Spinal cord (tissue), 10 donors: Measurements from ENCODE around the gene ACOT6. TPM values are rescaled to one million over a fixed set of nuclear protein-coding genes. Genes with fewer than 3 reads are reported as not detected.
"Not testable (repeated sequence)": the region's sequence is repeated elsewhere in the genome, so short reads cannot be mapped to it uniquely, and the experiment has no call there.

ENCODE experiments used
- DNase-seq, 6 donors: peaks; one replicate each; pipeline versions ENCODE4 v3.0.0 to v3.0.0-alpha.2; 2013 to 2015; ENCODE audit warnings: low spot score in 6 of 6, low read depth in 4 of 6
- H3K27ac ChIP-seq: one replicate; pipeline ENCODE4 v1.5.1; 2013; ENCODE audit warnings: low read depth, low read length, control low read depth
- H3K27me3 ChIP-seq: one replicate; pipeline ENCODE4 v1.6.1; 2013; ENCODE audit warnings: low read length; ENCODE audit not compliant: control insufficient read depth, insufficient read depth
- H3K36me3 ChIP-seq: one replicate; pipeline ENCODE4 v1.6.1; 2013; ENCODE audit warnings: low read length; ENCODE audit not compliant: control insufficient read depth, insufficient read depth
- H3K4me1 ChIP-seq: one replicate; pipeline ENCODE4 v1.6.1; 2013; ENCODE audit warnings: low read length; ENCODE audit not compliant: control insufficient read depth, insufficient read depth
- H3K4me3 ChIP-seq: one replicate; pipeline ENCODE4 v1.5.1; 2013; ENCODE audit warnings: low read depth, low read length, control low read depth
- H3K9me3 ChIP-seq: one replicate; pipeline ENCODE4 v1.6.1; 2013; ENCODE audit warnings: low read length; ENCODE audit not compliant: control insufficient read depth, insufficient read depth
- WGBS: methylation state at CpG from one replicate; pipeline ENCODE4 v1.1.5; 2013; ENCODE audit warnings: missing lambda C conversion rate; ENCODE audit not compliant: insufficient coverage; 5-methylcytosine and 5-hydroxymethylcytosine counted together
- polyA plus RNA-seq, 2 donors: library from polyadenylated mRNA; unstranded; fragments of 120-200 nt; gene quantifications; one replicate each; pipeline ENCODE4 v1.2.1, GENCODE V29; 2013; ENCODE audit not compliant: insufficient read length in 2 of 2
- total RNA-seq, 2 donors: library from RNA; depleted of rRNA in 1 of 2; stranded (reverse); fragments of 120-200 nt in 1 of 2; fragments of >200 nt in 1 of 2; gene quantifications; one replicate each; pipeline versions ENCODE4 v1.2.3 to v1.2.4, GENCODE V29; 2013 to 2014
- donor health status: healthy.

The ACOT6 gene
- total and polyA plus RNA-seq, 4 donors, result 0.11 to 1.3 (median 0.24) TPM; not detected in 1

GRCh38 chr14:73619524-73619923 lies 7.2 kb downstream of the ACOT6 start:
- WGBS, result no CpG with 5 or more reads among the region's 1 CpG
- Histone ChIP-seq H3K36me3 (no peaks in the 10 kb centered on the region), H3K4me3 (no peak overlapping the region), H3K27me3 (no peaks in the 10 kb centered on the region), H3K27ac (no peak overlapping the region), H3K4me1 (no peaks in the 10 kb centered on the region), H3K9me3 (no peaks in the 10 kb centered on the region)
- DNase-seq, result no peak

- H3K27ac ChIP-seq, result no peak overlapping the region
- 88% methylated on average over 10 of the region's 10 CpGs for WGBS
- no peak overlapping the region for H3K4me3 ChIP-seq
- H3K4me1 ChIP-seq, result no peaks in the 10 kb centered on the region
- no peaks in the 10 kb centered on the region for H3K36me3 ChIP-seq
- H3K9me3 ChIP-seq, result no peaks in the 10 kb centered on the region
- no peak for DNase-seq
- no peaks in the 10 kb centered on the region for H3K27me3 ChIP-seq
Observed at GRCh38 chr14:73620268-73620667, 8.0 kb downstream of the ACOT6 start.

- Histone ChIP-seq H3K4me3 (no peak overlapping the region), H3K27me3 (no peaks in the 10 kb centered on the region), H3K9me3 (no peaks in the 10 kb centered on the region), H3K4me1 (no peaks in the 10 kb centered on the region), H3K27ac (no peak overlapping the region), H3K36me3 (no peaks in the 10 kb centered on the region)
- 91% methylated on average over 4 of the region's 4 CpGs for WGBS
- DNase-seq, result no peak
Observed at GRCh38 chr14:73623504-73624054, 11.3 kb downstream of the ACOT6 start.

GRCh38 chr14:73625706-73626105 lies 13.4 kb downstream of the ACOT6 start:
- no peak for DNase-seq
- H3K4me3 ChIP-seq, result no peak overlapping the region
- no peaks in the 10 kb centered on the region for H3K36me3 ChIP-seq
- no peaks in the 10 kb centered on the region for H3K4me1 ChIP-seq
- H3K9me3 ChIP-seq, result no peaks in the 10 kb centered on the region
- no peaks in the 10 kb centered on the region for H3K27me3 ChIP-seq
- 40% methylated on average over 1 of the region's 1 CpG for WGBS
- H3K27ac ChIP-seq, result no peak overlapping the region

GRCh38 chr14:73627151-73627558 lies 14.8 kb downstream of the ACOT6 start:
- DNase-seq, result no peak
- H3K27me3 ChIP-seq, result no peaks in the 10 kb centered on the region
- H3K4me3 ChIP-seq, result no peak overlapping the region
- H3K27ac ChIP-seq, result no peak overlapping the region
- H3K36me3 ChIP-seq, result no peaks in the 10 kb centered on the region
- no peaks in the 10 kb centered on the region for H3K4me1 ChIP-seq
- WGBS, result 100% methylated on average over 1 of the region's 2 CpGs
- no peaks in the 10 kb centered on the region for H3K9me3 ChIP-seq

- 91% methylated on average over 8 of the region's 10 CpGs for WGBS
- H3K4me3 ChIP-seq, result no peak overlapping the region
- no peak overlapping the region for H3K27ac ChIP-seq
- H3K36me3 ChIP-seq, result no peaks in the 10 kb centered on the region
- peaks cover 5% of the 10 kb centered on the region for H3K27me3 ChIP-seq
- no peak for DNase-seq
- no peaks in the 10 kb centered on the region for H3K9me3 ChIP-seq
- peaks cover 16% of the 10 kb centered on the region for H3K4me1 ChIP-seq
Observed at GRCh38 chr14:73630009-73630780, 17.9 kb downstream of the ACOT6 start.

- peak in 5 of 6 donors; percentile 50 to 90 (median 66) for DNase-seq
- peaks cover 5% of the 10 kb centered on the region for H3K27me3 ChIP-seq
- peaks cover 16% of the 10 kb centered on the region for H3K4me1 ChIP-seq
- 12% methylated on average over 38 of the region's 44 CpGs for WGBS
- H3K36me3 ChIP-seq, result no peaks in the 10 kb centered on the region
- no peaks in the 10 kb centered on the region for H3K9me3 ChIP-seq
- no peak overlapping the region for H3K27ac ChIP-seq
- peak overlapping the region; percentile 48 for H3K4me3 ChIP-seq
Observed at GRCh38 chr14:73633116-73634010, 21.0 kb downstream of the ACOT6 start.

GRCh38 chr14:73634011-73634833 lies 21.9 kb downstream of the ACOT6 start:
- Histone ChIP-seq H3K9me3 (no peaks in the 10 kb centered on the region), H3K27ac (no peak overlapping the region), H3K4me3 (peak overlapping the region; percentile 48), H3K4me1 (peaks cover 16% of the 10 kb centered on the region), H3K36me3 (no peaks in the 10 kb centered on the region), H3K27me3 (peaks cover 5% of the 10 kb centered on the region)
- WGBS, result 2% methylated on average over 50 of the region's 53 CpGs
- DNase-seq, result peak in 2 of 6 donors; percentile 62 to 76

- H3K4me1 ChIP-seq, result peaks cover 16% of the 10 kb centered on the region
- not testable (repeated sequence) for DNase-seq, H3K9me3 ChIP-seq, H3K4me3 ChIP-seq, H3K27ac ChIP-seq, H3K36me3 ChIP-seq, H3K27me3 ChIP-seq
- 93% methylated on average over 10 of the region's 10 CpGs for WGBS
Observed at GRCh38 chr14:73636355-73636754, 24.0 kb downstream of the ACOT6 start.
